Activated effector memory CD4-positive, alpha-beta T cell treated with anti-CD3 and anti-CD28 coated beads, Interleukin-2, amount 50 U/mL, for 16 hours (primary cell): ENCODE results near the gene FALEC.

Experiments
- DNase-seq: peaks from one replicate; pipeline ENCODE4 v3.0.0-alpha.2; 2020

Gene FALEC

GRCh38 chr1:150515328-150516049 is at the start of gene FALEC:
TSS of gene FALEC (plus strand) at chr1:150515752.
- DNase-seq: peak; percentile 97

GRCh38 chr1:150466964-150467363 is 48.6 kb upstream of the FALEC start:
- DNase-seq: no peak

- DNase-seq: no peak
Observed at GRCh38 chr1:150469291-150469690, 46.3 kb upstream of the FALEC start.

GRCh38 chr1:150472601-150473200 is 42.9 kb upstream of the FALEC start:
- no peak for DNase-seq

- DNase-seq: no peak
Observed at GRCh38 chr1:150473659-150474058, 41.9 kb upstream of the FALEC start.

GRCh38 chr1:150474869-150475268 is 40.7 kb upstream of the FALEC start:
- no peak for DNase-seq

- DNase-seq: no peak
Observed at GRCh38 chr1:150476754-150477153, 38.8 kb upstream of the FALEC start.

- DNase-seq: no peak
Observed at GRCh38 chr1:150477320-150477719, 38.2 kb upstream of the FALEC start.

- no peak for DNase-seq
Observed at GRCh38 chr1:150477733-150478132, 37.8 kb upstream of the FALEC start.

- DNase-seq: no peak
Observed at GRCh38 chr1:150479370-150479769, 36.2 kb upstream of the FALEC start.

GRCh38 chr1:150479927-150480352 is 35.6 kb upstream of the FALEC start:
- DNase-seq: no peak

- DNase-seq: no peak
Observed at GRCh38 chr1:150484431-150484830, 31.1 kb upstream of the FALEC start.

- DNase-seq: no peak
Observed at GRCh38 chr1:150484861-150485260, 30.7 kb upstream of the FALEC start.

GRCh38 chr1:150486966-150487762 is 28.4 kb upstream of the FALEC start, which contains the start of gene TARS2:
TSS of gene TARS2 (plus strand) at chr1:150487419. CDS start at chr1:150487451, 32 bp downstream.
- peak; percentile 96 for DNase-seq

GRCh38 chr1:150487763-150488115 is 27.8 kb upstream of the FALEC start:
- no peak for DNase-seq

- no peak for DNase-seq
Observed at GRCh38 chr1:150493175-150493574, 22.4 kb upstream of the FALEC start.

- peak; percentile 55 for DNase-seq
Observed at GRCh38 chr1:150498342-150498741, 17.2 kb upstream of the FALEC start.

GRCh38 chr1:150505431-150505830 is 10.1 kb upstream of the FALEC start:
- DNase-seq: no peak

- DNase-seq: no peak
Observed at GRCh38 chr1:150507912-150508864, 7.4 kb upstream of the FALEC start, which contains the start of gene ECM1. TSS of gene ECM1 (plus strand) at chr1:150508109. CDS start at chr1:150508210, 101 bp downstream.

GRCh38 chr1:150508982-150509381 is 6.6 kb upstream of the FALEC start:
- DNase-seq: no peak

- DNase-seq: no peak
Observed at GRCh38 chr1:150511551-150511950, 4.0 kb upstream of the FALEC start.

GRCh38 chr1:150511985-150512660 is 3.4 kb upstream of the FALEC start:
- DNase-seq: no peak
